Stimulated activated CD8-positive, alpha-beta memory T cell treated with anti-CD3 and anti-CD28 coated beads, Interleukin-4, amount 100 ng/mL, for 4 hours (primary cell): ENCODE data around the gene MAGI1.

Source experiments
- DNase-seq, 2 donors: peaks; one replicate each; pipeline ENCODE4 v3.0.0-alpha.2; 2020; ENCODE audit warnings: low read depth in 2 of 2, low spot score in 1 of 2

Gene MAGI1

GRCh38 chr3:65500398-65501306 is 538.1 kb downstream of the MAGI1 start:
- DNase-seq, result no peak

GRCh38 chr3:65497846-65498245 is 540.9 kb downstream of the MAGI1 start:
- no peak for DNase-seq

- no peak for DNase-seq
Measured at GRCh38 chr3:65497236-65497635, 541.5 kb downstream of the MAGI1 start.

- no peak for DNase-seq
Measured at GRCh38 chr3:65493938-65494337, 544.8 kb downstream of the MAGI1 start.

GRCh38 chr3:65493371-65493882 is 545.3 kb downstream of the MAGI1 start:
- DNase-seq, result no peak

GRCh38 chr3:65492249-65492648 is 546.5 kb downstream of the MAGI1 start:
- no peak for DNase-seq

DNA sequence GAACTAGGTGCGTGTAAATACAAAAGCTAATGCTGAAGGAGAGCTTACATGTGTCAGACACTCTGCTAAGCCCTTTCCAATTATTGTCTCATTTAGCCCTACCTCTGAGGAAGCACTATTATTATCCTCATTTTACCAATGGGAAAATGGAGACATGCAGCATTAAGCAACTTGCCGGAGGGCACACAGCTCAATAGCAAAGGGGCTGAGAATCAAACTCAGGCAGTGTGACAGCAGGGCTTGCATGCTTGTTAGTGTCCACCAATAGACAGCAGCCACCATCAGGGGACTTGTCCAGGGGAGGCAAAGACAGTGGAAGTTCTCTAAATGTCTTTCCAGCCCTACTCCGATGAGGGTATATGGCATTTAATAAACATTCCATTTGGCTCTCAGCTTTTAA is 548.6 kb downstream of the MAGI1 start:
- DNase-seq, result no peak

- DNase-seq, result no peak
Measured at GRCh38 chr3:65489253-65489652, 549.5 kb downstream of the MAGI1 start.

- no peak for DNase-seq
Measured at GRCh38 chr3:65485826-65486469, 552.8 kb downstream of the MAGI1 start.

DNA sequence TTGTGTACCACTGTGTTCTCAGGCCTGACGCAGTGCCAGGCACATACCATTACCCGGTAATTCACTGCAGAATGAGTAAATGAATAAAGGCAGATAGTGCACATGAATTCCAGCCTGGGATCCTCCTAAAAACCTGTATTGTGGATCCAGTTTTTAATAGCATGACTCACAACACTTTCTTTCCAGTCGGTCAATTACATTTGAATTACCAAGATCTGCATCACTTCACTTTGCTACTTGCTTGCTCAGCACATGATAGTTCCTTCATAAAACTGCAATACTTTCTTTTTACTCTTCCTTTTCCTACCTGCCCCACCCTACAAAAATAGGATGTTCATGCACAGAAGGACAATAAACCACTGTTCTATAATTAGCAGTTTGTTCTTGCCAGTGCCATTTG is 553.8 kb downstream of the MAGI1 start:
- DNase-seq, result no peak

DNA sequence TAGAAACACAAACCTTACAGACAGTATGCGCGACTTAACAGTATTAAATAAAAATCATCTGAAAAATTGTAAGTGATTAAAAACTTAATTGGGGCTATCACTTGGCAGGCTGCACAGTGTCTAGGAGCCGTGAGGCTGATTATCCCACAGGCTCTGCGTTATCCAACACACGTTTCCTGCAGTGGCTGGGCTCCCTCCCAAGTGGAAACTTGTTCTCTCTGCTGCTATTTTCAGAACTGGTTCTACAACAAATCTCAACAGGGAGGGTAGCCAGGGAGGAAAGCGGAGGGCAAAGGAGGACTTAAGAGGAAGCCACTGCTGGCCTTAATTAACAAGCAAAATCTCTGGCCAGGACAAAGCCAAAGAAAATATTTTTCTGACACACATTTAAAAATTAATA is 555.2 kb downstream of the MAGI1 start:
- no peak for DNase-seq

GRCh38 chr3:65483011-65483410 is 555.7 kb downstream of the MAGI1 start:
- DNase-seq, result no peak

GRCh38 chr3:65481085-65481484 is 557.6 kb downstream of the MAGI1 start:
- no peak for DNase-seq

- DNase-seq, result no peak
Measured at GRCh38 chr3:65479990-65480389, 558.7 kb downstream of the MAGI1 start.

GRCh38 chr3:65478551-65479500 is 559.9 kb downstream of the MAGI1 start:
- DNase-seq, result no peak

DNA sequence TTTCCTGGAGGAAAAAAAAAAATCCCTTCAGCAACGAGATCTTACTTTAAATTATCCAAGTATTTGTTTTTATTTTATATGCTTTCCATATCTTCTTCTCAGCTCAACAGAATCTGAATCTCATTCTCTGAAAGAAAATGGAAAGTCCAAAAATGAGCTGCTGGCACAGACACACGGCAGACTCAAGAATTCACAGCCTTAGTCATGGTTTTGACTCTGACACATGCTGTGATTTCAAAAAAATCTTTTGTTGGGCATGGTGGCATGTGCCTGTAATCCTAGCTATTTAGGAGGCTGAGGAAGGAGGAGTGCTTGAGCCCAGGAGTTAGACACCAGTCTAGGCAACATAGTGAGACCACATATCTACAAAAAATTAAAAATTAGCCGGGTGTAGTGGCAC is 565.0 kb downstream of the MAGI1 start:
- no peak for DNase-seq

- no peak for DNase-seq
Measured at GRCh38 chr3:65472501-65472900, 566.2 kb downstream of the MAGI1 start.

GRCh38 chr3:65466300-65466988 is 572.3 kb downstream of the MAGI1 start:
- no peak for DNase-seq

DNA sequence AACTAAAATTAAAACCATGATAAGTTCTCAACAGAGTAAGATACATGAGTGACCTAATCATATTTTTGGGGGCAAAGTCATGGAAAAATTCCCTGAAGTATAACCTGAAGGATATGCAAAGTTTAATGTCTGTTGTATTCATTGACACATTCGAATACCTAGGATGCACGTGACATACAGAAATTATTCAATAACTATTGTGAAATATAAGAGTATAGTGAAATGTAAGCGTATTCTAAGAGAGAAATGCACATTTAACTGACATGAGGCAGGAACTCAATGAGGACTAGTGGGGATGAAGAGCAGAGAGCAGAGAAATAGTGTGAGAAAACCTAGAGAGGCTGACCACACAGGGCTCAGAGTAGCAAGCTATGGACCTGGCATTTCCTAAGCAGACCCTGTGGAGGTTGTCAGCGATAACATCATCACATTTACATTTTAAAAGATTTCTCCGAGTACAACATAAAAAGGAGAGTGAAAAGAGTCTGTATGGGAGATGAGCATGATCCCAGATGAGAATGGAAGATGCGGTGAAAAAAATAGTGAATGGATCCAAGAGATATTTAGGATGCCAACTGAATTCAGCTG is 588.8 kb downstream of the MAGI1 start:
- no peak for DNase-seq

DNA sequence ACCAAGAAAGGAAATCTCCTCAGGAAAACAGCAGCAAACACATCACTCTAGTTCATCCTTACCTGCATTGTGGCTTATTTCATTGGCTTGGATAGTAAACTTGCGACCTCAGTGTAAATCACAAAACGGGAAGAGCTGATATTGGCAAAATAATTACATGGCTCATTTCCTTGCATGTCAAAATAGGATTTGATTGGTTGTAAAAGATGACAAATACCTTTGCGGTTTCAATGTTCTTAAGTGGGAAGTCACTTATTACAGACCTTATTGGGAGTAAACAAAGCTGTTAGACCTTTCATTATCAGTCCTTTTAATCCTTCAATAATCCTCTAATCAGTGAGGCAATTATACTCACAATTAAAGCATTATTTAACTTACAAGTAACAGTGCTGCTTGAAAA is 590.6 kb downstream of the MAGI1 start:
- no peak for DNase-seq
